Measurements from ENCODE around the gene STK11IP.

- TF ChIP-seq POLR2A (IDR thresholded peaks at IDR 0.05): no peak
- TF ChIP-seq CTCF (IDR thresholded peaks at IDR 0.05): no peak
- no peak for TF ChIP-seq EP300 (IDR thresholded peaks at IDR 0.05)
Observed at GRCh38 chr2:219636941-219637841, 39.5 kb downstream of the STK11IP start.

Data from tibial nerve (tissue), 4 donors.